ENCODE data around the gene CTDSP2.

Gene CTDSP2

DNA sequence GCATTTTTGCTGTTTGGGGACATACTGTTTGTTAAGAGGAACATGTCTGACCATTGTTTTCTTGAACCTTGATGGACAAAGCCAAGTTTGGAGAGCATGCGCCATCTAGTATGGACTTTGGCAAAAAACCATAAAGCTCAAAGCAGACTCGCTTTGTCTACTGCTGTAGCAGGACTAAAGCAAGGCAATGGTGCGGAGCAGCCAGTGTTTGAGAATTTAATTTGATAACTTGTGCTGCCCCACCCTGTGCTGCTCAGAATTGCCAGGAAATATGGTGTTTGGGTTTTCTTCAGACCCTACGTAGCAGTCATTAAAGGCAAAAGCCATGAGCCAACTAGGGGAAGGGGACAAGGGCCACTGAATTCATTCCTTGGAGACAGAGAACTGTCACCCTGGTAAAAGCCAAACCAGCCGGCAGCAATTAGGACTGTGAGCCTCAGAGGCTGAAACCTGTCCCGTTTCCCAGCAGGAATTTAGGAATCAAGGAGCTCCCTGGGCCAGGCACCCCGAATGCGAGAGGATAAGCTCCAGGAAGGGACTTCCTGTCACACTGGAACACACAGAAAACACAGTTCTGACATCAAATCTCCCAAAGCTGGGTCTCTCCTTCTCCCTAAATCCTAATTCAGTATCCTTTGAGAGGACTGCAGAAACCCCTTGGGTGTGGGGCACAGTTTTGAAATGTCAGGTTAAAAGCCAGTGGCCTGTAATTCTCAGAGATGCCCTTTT, 29.1 kb downstream of the CTDSP2 start:
- no peak for DNase-seq (ENCODE audit: low read depth in 2 of 2, low spot score in 1 of 2)

DNA sequence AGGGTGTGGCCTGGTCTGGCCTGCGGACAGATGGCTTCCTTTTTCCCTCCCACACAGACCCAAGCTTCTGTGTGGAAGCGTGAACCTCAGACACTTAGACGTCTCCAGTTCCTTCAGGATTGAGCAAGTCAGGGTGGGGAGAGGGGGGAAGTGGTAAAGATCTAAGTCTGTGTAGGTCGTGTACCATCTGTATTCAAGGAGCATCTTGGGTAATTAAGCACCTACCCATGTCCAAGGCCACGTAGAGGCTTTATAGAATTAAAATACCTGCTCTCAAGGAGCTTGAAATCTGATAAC, 29.7 kb downstream of the CTDSP2 start:
- DNase-seq (ENCODE audit: low read depth in 2 of 2, low spot score in 1 of 2), result no peak

DNA sequence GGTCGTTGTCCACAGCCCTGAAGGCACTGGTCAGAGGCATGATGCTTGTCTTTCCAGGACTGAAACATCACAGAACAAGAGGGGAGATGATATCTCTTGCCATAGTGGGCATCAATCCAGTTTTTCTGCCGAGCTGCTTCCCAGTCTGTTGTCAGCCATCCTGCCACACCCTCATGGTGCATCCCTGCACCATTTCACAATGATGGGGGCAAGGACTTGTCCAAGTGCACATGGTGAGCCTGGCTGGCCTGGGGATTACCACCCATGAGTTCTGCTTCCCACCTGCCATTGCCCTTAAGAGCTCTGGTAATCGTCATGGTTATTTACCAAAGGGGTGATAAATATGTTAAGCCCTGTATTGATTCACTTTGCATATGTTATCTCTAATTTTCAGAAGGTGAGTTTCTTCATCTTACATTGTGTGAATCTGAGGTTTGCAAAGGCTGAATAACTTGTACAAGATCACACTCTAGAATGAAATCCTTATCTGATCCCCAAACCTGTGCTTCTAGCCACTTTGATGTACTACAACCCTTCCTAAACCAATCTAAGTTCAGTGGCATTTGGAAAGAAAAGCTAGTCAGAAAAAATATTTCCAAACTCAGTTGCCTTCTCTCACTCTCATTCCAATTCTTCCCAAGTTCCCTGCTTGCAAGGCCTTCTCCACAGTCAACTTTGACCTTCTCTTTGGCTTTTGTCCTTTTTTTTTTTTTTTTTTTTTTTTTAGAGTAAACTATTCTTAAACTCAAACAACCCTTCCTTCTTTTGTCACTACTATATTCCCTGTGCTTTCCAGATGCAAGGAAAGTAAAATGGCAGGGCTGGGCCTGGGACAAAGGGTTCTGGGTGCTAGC, 30.3 kb downstream of the CTDSP2 start:
- DNase-seq (ENCODE audit: low read depth in 2 of 2, low spot score in 1 of 2), result no peak

GRCh38 chr12:57815177-57816000, 31.1 kb downstream of the CTDSP2 start:
- DNase-seq (ENCODE audit: low read depth in 2 of 2, low spot score in 1 of 2), result no peak

DNA sequence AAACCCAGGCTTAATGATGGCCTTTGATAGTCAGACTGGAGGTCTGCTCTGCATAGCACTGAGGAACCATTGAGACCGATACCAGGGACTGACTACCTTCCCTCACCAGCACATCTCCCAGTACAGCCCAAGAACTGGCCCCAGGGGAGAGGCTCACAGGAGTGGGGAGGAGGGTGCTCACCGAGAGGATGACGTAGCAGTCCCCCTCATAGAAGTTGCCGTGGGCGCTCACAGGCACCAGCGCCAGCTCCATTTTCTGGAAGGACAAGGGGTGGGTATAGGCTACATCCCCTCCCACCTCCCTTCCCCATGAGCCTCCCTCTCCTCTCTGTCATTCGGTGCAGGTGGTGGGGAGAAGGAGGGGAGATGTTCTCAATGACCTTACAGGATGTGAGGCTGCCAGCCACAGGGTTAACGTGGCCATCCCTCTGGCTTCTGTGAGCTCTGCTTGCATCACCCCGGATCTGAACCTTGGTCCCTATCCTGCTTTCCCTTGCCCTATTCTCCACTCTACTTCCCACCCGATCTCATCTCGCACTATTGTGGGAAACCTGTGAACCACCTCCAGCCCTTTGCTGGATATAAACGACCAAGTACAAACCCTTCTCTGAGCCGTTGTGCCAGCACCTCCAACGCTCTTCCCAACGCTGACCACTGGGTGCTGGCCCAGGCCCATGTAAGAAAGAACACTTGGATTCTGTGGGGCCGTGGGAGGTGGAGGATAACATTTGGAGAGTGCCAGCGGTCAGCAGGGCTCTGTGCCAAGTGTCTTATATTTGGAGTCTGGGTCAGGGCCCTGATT, 32.4 kb downstream of the CTDSP2 start:
- DNase-seq (ENCODE audit: low read depth in 2 of 2, low spot score in 1 of 2), result no peak

DNA sequence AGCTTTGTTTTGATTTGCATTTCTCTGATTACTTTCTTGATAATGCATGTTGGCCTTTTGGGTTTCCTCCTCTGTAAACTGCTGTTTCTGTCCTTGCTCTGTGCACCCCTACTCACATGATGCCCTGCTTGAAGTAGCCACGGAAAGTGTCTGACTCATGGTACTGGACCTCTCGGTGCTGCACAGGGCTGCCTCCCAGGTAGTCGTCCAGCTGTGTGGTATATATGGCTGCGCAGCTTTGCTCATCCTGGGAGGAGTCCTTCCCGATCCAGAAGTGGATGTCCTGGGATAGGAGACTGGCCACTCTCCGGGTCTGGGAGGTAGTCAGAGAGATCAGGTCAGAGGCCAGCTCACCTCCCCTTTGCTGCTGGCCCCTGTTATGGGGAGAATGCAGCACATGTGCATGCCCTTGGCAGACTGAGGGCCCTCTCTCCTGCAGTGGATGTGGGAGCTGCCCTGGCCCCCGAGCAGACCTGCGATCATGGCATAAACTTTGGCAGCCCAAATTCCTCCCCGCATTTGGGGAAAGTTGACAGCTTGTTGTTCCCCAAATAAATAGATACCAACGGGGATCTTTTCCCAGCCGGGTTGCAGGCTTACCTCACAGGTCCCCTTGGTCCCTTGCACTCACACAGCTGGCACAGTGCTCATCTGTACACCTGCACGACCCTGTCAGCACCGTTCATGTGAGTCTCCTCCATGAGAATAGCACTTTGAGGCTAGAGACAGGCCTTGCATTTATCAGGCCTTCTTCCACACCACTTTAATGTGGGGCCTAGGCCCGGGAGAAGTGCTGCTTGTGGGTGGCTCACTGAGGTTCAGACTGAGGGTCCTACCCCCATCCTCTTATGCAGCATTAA, 33.2 kb downstream of the CTDSP2 start:
- no peak for DNase-seq (ENCODE audit: low read depth in 2 of 2, low spot score in 1 of 2)

DNA sequence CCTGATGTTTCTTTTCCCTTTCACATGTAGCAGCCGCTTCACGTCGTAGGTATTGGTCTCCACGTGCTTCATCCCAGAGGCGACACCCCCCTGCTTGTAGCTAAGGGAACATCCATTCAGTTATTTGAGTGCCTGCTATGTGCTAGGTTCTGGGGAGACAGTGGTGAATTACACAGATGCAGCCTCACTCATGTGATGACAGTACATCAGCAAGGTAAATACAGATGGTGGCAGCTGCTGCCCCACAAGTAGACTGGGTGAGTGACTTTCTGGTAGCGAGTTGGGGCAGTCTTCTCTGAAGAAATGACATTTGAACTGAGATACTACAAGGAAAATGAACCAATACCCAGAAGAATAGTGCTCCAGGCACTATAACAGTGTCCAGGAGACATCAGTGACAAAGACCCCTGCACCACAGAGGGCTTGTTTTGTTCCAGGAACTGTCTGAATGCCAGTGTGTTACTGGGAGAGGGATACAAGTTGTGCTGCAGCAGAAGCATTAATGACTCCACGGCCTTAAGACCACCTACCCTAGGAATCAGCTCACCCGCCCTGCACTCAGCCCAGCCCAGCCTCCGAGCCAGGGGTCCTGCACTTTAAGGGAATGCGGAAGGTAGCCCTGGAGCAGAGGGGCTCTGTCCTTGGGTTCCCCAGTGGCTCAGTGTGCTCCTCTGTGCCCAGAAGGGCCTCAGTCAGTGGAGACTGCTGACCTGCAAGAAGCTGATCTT, 35.3 kb downstream of the CTDSP2 start:
- DNase-seq (ENCODE audit: low read depth in 2 of 2, low spot score in 1 of 2), result no peak

DNA sequence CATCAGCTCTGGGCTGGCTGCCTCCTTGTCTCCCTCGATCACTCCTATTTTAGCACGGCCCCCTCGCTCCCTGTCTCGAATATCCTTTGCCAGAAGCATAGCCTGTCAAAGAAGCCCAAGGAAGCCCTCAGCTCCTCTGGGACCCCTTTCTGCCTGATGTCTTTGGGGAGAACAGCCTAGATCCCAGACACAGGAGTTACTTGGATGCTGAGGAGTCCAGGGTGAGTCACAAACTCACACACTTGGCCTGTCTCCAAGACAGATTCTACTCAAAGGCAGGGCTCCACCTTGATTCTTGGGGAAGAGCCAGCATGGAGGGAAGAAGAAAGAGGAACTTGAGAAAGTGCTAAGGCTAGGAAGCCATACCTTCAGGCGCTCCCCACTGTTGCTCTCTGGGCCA, 36.1 kb downstream of the CTDSP2 start:
- DNase-seq (ENCODE audit: low read depth in 2 of 2, low spot score in 1 of 2), result no peak

DNA sequence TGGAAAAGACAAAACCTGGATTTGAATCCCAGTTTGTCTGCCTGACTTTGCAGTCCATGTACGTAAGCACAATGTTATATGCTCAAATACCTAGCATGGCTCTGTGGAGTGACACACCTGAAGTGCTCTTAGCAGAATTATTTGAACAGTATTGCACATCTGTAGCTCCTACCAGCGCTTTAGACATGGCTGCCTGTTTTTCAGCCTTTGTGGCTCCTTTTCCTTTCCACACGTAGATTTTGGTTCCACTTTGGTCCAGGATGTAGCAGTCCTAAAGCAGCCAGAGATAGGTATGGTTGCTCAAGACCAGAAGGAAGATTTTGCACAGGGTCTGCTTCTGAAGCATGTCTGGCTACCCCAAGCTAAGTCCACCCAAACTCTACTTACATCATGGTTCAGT, 37.1 kb downstream of the CTDSP2 start:
- no peak for DNase-seq (ENCODE audit: low read depth in 2 of 2, low spot score in 1 of 2)

GRCh38 chr12:57808351-57808750, 38.2 kb downstream of the CTDSP2 start:
- DNase-seq (ENCODE audit: low read depth in 2 of 2, low spot score in 1 of 2), result no peak

- DNase-seq (ENCODE audit: low read depth in 2 of 2, low spot score in 1 of 2), result no peak
Measured at GRCh38 chr12:57807285-57807684, 39.2 kb downstream of the CTDSP2 start.

DNA sequence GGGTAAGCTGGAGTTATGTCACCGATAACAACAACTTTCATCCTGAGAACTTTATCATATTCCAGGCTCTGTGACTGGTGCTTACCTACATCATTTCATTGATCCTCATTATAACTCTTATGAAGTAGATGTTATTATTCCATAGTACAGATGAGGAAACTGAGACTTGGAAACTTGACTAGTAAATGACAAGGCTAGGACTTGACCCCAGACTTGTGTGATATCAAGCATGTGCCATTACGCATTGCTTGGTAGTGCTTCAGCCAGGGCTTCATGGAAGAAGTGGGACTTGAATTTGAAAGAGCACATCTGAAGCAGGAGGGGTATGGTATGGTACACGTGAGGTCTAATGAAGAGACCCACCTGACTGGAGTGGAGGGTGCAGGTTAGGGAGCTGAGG, 39.9 kb downstream of the CTDSP2 start:
- DNase-seq (ENCODE audit: low read depth in 2 of 2, low spot score in 1 of 2), result no peak

- no peak for DNase-seq (ENCODE audit: low read depth in 2 of 2, low spot score in 1 of 2)
Measured at GRCh38 chr12:57803319-57803893, 43.1 kb downstream of the CTDSP2 start.

GRCh38 chr12:57802607-57803006, 43.9 kb downstream of the CTDSP2 start:
- no peak for DNase-seq (ENCODE audit: low read depth in 2 of 2, low spot score in 1 of 2)

DNA sequence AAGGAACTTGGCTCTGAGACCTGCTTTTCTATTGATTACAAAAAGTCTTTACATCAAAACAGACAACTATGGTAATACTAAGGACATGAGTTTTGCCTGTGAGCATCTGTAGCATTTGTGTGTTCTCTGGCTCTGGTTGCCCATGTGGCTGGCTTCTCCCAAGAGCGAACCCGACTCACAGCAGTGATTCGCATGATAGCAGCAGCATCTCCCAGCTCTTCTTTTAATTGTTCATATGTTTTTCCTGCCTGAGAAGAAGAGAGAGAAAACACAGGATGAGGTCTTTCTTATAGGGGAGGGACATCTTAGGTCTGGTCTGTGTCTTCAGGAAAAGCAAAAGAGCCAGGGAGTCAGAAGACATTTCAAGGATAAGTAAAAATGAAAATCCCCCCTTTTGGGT, 45.6 kb downstream of the CTDSP2 start:
- no peak for DNase-seq (ENCODE audit: low read depth in 2 of 2, low spot score in 1 of 2)

- DNase-seq (ENCODE audit: low read depth in 2 of 2, low spot score in 1 of 2), result no peak
Measured at GRCh38 chr12:57797933-57798332, 48.6 kb downstream of the CTDSP2 start.

DNA sequence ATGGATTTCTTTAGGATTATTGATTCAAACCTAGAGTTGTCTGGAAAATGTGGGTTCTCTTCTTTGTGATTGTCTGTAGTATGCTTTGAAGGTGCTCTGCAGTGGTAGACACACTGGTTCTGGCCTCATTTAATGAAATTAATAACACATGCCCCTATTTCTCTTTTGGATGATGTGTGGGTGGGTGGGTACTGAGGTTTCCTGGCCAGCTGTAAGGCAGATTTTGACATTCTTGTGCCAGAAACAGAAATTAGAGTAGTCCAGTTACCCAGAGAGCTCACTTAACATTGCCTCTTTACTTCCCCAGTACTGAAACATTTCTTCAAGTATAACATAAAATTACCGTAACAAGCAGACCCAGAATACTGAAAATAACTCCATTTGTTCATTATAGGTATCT, 49.5 kb downstream of the CTDSP2 start:
- DNase-seq (ENCODE audit: low read depth in 2 of 2, low spot score in 1 of 2), result no peak

DNA sequence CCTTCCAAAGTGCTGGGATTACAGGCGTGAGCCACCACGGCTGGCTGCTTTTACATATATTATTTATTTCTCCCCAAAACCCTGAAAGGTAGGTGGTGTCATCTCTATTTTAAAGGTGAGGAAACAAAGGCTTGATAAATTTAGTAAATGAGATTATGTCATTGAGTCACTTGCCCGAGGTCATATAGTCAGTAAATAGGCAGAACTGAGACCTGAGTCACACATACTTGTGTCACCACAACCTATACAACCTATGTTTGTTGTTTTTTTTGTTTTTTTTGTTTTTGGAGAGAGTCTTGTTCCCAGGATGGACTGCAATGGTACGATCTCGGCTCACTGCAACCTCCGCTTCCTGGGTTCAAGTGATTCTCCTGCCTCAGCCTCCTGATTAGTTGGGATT, 51.2 kb downstream of the CTDSP2 start:
- DNase-seq (ENCODE audit: low read depth in 2 of 2, low spot score in 1 of 2), result no peak

DNA sequence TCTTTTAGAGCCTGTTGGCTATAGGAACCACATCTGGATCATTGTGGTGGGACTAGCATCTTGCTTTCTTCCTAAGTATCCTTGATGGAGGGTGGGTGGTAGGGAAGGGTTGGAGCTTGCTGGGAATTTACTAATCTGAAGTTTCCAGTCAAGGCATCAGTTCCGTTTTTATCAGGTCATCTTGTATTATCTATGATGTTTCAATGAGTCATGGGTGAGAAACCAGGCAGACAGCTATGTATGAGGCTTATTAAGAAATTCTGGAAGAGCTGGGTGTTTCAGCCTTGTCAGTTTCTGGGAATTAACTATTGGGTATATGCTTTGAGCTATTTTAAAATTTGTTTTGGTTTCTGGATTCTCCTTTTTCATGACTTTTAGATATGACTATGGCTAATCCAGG, 52.6 kb downstream of the CTDSP2 start:
- DNase-seq (ENCODE audit: low read depth in 2 of 2, low spot score in 1 of 2), result no peak
